IMR-90 (cell line): Measurements from ENCODE around the gene PRKRA. TPM values are rescaled to one million over a fixed set of nuclear protein-coding genes. Genes with fewer than 3 reads are reported as not detected.

ENCODE experiments used
- ATAC-seq: fragments of 200-7000 bp; cut with Tn5 transposase; 2 replicates; pipeline ENCODE4 v1.9.1; 2020; ENCODE audit warnings: low read depth, mild to moderate bottlenecking, moderate library complexity
- BruUV-seq: library from RNA; stranded (reverse); fragments of 400-500 nt; replicated peaks from 2 replicates; lab custom pipeline; 2021; lab: Mats Ljungman, UMichigan
- CTCF ChIA-PET: fragments of 300-600 bp; formaldehyde crosslinking; extraction: SDS; loops from one replicate; lab custom pipeline; 2021; ENCODE audit warnings: antibody characterized with exemption; lab: Yijun Ruan, JAX
- POLR2A ChIA-PET: fragments of 300-600 bp; sonication (Branson Sonifier 250); formaldehyde crosslinking; loops from one replicate; lab custom pipeline; 2022; ENCODE audit warnings: antibody characterized with exemption; ENCODE audit not compliant: unreplicated experiment; lab: Charles Lee
- DNase-seq: peaks from one replicate; pipeline ENCODE4 v3.0.0; 2013
- H2AFZ ChIP-seq: replicated peaks from 2 replicates; pipeline ENCODE3; 2013; ENCODE audit warnings: low read length, mild to moderate bottlenecking; ENCODE audit not compliant: poor library complexity
- H2AK5ac ChIP-seq: 2 replicates; pipeline ENCODE4 v1.6.1; 2013; ENCODE audit warnings: low read depth, low read length, inconsistent platforms
- H2AK9ac ChIP-seq: replicated peaks from 2 replicates; pipeline ENCODE3; 2013; ENCODE audit warnings: mild to moderate bottlenecking, low read depth, low read length, moderate library complexity; ENCODE audit not compliant: poor library complexity
- H2BK120ac ChIP-seq: 2 replicates; pipeline ENCODE4 v1.6.1; 2013; ENCODE audit warnings: low read depth, low read length, inconsistent platforms
- H2BK15ac ChIP-seq: 3 replicates; pipeline ENCODE4 v1.6.1; 2013; ENCODE audit warnings: low read depth, low read length, inconsistent platforms
- H2BK20ac ChIP-seq: 2 replicates; pipeline ENCODE4 v1.6.1; 2013; ENCODE audit warnings: low read depth, mild to moderate bottlenecking, inconsistent platforms, low read length, moderate library complexity
- H2BK5ac ChIP-seq: 2 replicates; pipeline ENCODE4 v1.6.1; 2013; ENCODE audit warnings: mild to moderate bottlenecking, low read depth, low read length, inconsistent platforms; ENCODE audit not compliant: poor library complexity, severe bottlenecking
- H3K14ac ChIP-seq: replicated peaks from 2 replicates; pipeline ENCODE4 v1.6.1; 2013; ENCODE audit warnings: low read depth, low read length, inconsistent platforms
- H3K18ac ChIP-seq: 2 replicates; pipeline ENCODE4 v1.6.1; 2013; ENCODE audit warnings: low read depth, low read length, control low read depth
- H3K23ac ChIP-seq: 2 replicates; pipeline ENCODE4 v1.6.1; 2013; ENCODE audit warnings: low read depth, low read length, inconsistent platforms
- H3K27ac ChIP-seq: 2 replicates; pipeline ENCODE4 v1.5.1; 2013; ENCODE audit warnings: mild to moderate bottlenecking, control low read depth, low read length; ENCODE audit not compliant: insufficient read depth
- H3K27me3 ChIP-seq: 2 replicates; pipeline ENCODE4 v1.6.1; 2013; ENCODE audit warnings: low read length; ENCODE audit not compliant: control insufficient read depth, insufficient read depth
- H3K36me3 ChIP-seq: 2 replicates; pipeline ENCODE4 v1.6.1; 2013; ENCODE audit warnings: low read length, mixed read lengths; ENCODE audit not compliant: control insufficient read depth, insufficient read depth
- H3K4ac ChIP-seq: 2 replicates; pipeline ENCODE4 v1.6.1; 2013; ENCODE audit warnings: low read depth, low read length, inconsistent platforms
- H3K4me1 ChIP-seq: 2 replicates; pipeline ENCODE4 v1.6.1; 2013; ENCODE audit warnings: low read length, mixed read lengths; ENCODE audit not compliant: control insufficient read depth, insufficient read depth
- H3K4me2 ChIP-seq: 2 replicates; pipeline ENCODE4 v1.6.1; 2013; ENCODE audit warnings: low read depth, mild to moderate bottlenecking, control low read depth, low read length, moderate library complexity
- H3K4me3 ChIP-seq: 2 replicates; pipeline ENCODE4 v1.5.1; 2013; ENCODE audit warnings: low read depth, mild to moderate bottlenecking, control low read depth, low read length, moderate library complexity; ENCODE audit not compliant: insufficient read depth
- H3K56ac ChIP-seq: 2 replicates; pipeline ENCODE4 v1.6.1; 2013; ENCODE audit warnings: low read length, inconsistent platforms; ENCODE audit not compliant: insufficient read depth; ENCODE audit errors: extremely low read depth
- H3K79me1 ChIP-seq, 2 experiments: 2 replicates each; pipeline ENCODE4 v1.6.1; 2013; ENCODE audit warnings: low read length in 2 of 2, inconsistent platforms in 1 of 2, low read depth in 1 of 2
- H3K9ac ChIP-seq: 2 replicates; pipeline ENCODE4 v1.6.1; 2013; ENCODE audit warnings: low read depth, low read length, control low read depth
- H3K9me1 ChIP-seq: 2 replicates; pipeline ENCODE4 v1.6.1; 2013; ENCODE audit warnings: low read length, inconsistent platforms; ENCODE audit not compliant: insufficient read depth
- H3K9me3 ChIP-seq: 2 replicates; pipeline ENCODE4 v1.6.1; 2013; ENCODE audit warnings: low read length; ENCODE audit not compliant: control insufficient read depth, insufficient read depth
- H4K20me1 ChIP-seq: 2 replicates; pipeline ENCODE4 v1.6.1; 2013; ENCODE audit warnings: low read length, inconsistent platforms; ENCODE audit not compliant: insufficient read depth
- H4K5ac ChIP-seq: 2 replicates; pipeline ENCODE4 v1.6.1; 2013; ENCODE audit warnings: mild to moderate bottlenecking, low read depth, low read length, control low read depth
- H4K8ac ChIP-seq, 2 experiments: 2 replicates each; pipeline ENCODE4 v1.6.1; 2013; ENCODE audit warnings: low read depth in 2 of 2, low read length in 2 of 2, control low read depth in 1 of 2, inconsistent platforms in 1 of 2
- H4K91ac ChIP-seq: 2 replicates; pipeline ENCODE4 v1.6.1; 2013; ENCODE audit warnings: low read depth, low read length, inconsistent platforms; ENCODE audit not compliant: insufficient read depth
- BHLHE40 ChIP-seq: fragments of 150-350 bp; IDR thresholded peaks from 2 replicates; pipeline ENCODE4 v1.6.1; 2016; ENCODE audit warnings: mild to moderate bottlenecking, low read depth, low read length
- CEBPB ChIP-seq: IDR thresholded peaks from 2 replicates; pipeline ENCODE4 v1.6.1; 2012; ENCODE audit warnings: low read depth, low read length, improper control_type of control experiment
- CHD1 ChIP-seq: IDR thresholded peaks from 2 replicates; pipeline ENCODE4 v1.6.1; 2012; ENCODE audit warnings: low read depth, low read length, improper control_type of control experiment
- FOS ChIP-seq: fragments of 150-350 bp; IDR thresholded peaks from 2 replicates; pipeline ENCODE4 v1.6.1; 2016; ENCODE audit warnings: low read depth, low read length
- MAFK ChIP-seq: IDR thresholded peaks from 2 replicates; pipeline ENCODE4 v1.6.1; 2012; ENCODE audit warnings: low read depth, low read length, improper control_type of control experiment
- MAZ ChIP-seq: IDR thresholded peaks from 2 replicates; pipeline ENCODE4 v1.6.1; 2012; ENCODE audit warnings: low read depth, mild to moderate bottlenecking, low read length, improper control_type of control experiment, moderate library complexity, borderline replicate concordance
- MXI1 ChIP-seq: IDR thresholded peaks from 2 replicates; pipeline ENCODE4 v1.6.1; 2012; ENCODE audit warnings: low read depth, mild to moderate bottlenecking, low read length, moderate library complexity, borderline replicate concordance
- NFE2L2 ChIP-seq: fragments of 150-350 bp; IDR thresholded peaks from 2 replicates; pipeline ENCODE4 v1.6.1; 2016; ENCODE audit warnings: low read depth, mild to moderate bottlenecking, low read length
- POLR2A ChIP-seq: IDR thresholded peaks from 2 replicates; pipeline ENCODE4 v1.6.1; 2012; ENCODE audit warnings: mild to moderate bottlenecking, low read depth, low read length
- RAD21 ChIP-seq: IDR thresholded peaks from 2 replicates; pipeline ENCODE4 v1.6.1; 2012; ENCODE audit warnings: low read length, improper control_type of control experiment
- RCOR1 ChIP-seq: IDR thresholded peaks from 2 replicates; pipeline ENCODE4 v1.6.1; 2012; ENCODE audit warnings: mild to moderate bottlenecking, low read length, improper control_type of control experiment; ENCODE audit not compliant: insufficient replicate concordance
- RFX5 ChIP-seq: IDR thresholded peaks from 2 replicates; pipeline ENCODE4 v1.8.0; 2012; ENCODE audit warnings: low read depth, mild to moderate bottlenecking, low read length, moderate library complexity
- SMC3 ChIP-seq: fragments of 150-350 bp; IDR thresholded peaks from 2 replicates; pipeline ENCODE4 v1.6.1; 2016; ENCODE audit warnings: low read depth, mild to moderate bottlenecking, antibody characterized with exemption, low read length, moderate library complexity
- WGBS, 2 experiments: methylation state at CpG; one replicate each; pipeline versions ENCODE4 v1.1.5 to v1.1.7; 2013; ENCODE audit warnings: missing lambda C conversion rate in 2 of 2; ENCODE audit not compliant: insufficient read length in 1 of 2; ENCODE audit errors: extremely low coverage in 2 of 2; 5-methylcytosine and 5-hydroxymethylcytosine counted together
- dilution Hi-C: fragments of 300-500 bp; cut with HindIII; formaldehyde crosslinking; loops from one replicate; pipeline ENCODE4 v1.14.3; 2018; ENCODE audit warnings: low sequenced_read_pairs; ENCODE audit not compliant: unreplicated experiment
- in situ Hi-C: fragments of 300-500 bp; cut with MboI; formaldehyde crosslinking; loops from 3 replicates; pipeline ENCODE4 v1.14.3; 2019; ENCODE audit warnings: low sequenced_read_pairs, inconsistent platforms, mixed read lengths
- intact Hi-C: fragments of 100-400 bp; cut with micrococcal nuclease; formaldehyde crosslinking; loops from 2 replicates; pipeline ENCODE4 v1.10.0; 2022
- polyA plus RNA-seq, 3 experiments: library from polyadenylated mRNA; depleted of rRNA; stranded (reverse); fragments of >200 nt; gene quantifications; 2 replicates each; pipeline ENCODE4 v1.2.3, GENCODE V29; 2012; ENCODE audit warnings: low replicate concordance in 1 of 3
- total RNA-seq: library from RNA; depleted of rRNA; stranded (reverse); fragments of >200 nt; gene quantifications from 2 replicates; pipeline ENCODE4 v1.2.3, GENCODE V29; 2012
- TF ChIP-seq, protein P1 (sequence below): conservative IDR thresholded peaks from 2 replicates; pipeline ENCODE4 v1.5.1; 2012; ENCODE audit warnings: mild to moderate bottlenecking, low read depth, low read length, improper control_type of control experiment
- TF ChIP-seq, protein P2 (sequence below): fragments of 150-350 bp; IDR thresholded peaks from 2 replicates; pipeline ENCODE4 v1.6.1; 2017; ENCODE audit warnings: mild to moderate bottlenecking, antibody characterized with exemption, low read length, low read depth
- TF ChIP-seq, protein P3 (sequence below): fragments of 150-350 bp; IDR thresholded peaks from 2 replicates; pipeline ENCODE4 v1.6.1; 2016; ENCODE audit warnings: low read depth, mild to moderate bottlenecking, low read length, moderate library complexity, borderline replicate concordance

The PRKRA gene
- total and polyA plus RNA-seq, 2 of the 4 experiments (the other 2 are of a cell fraction), result 39.5 to 53.6 TPM

DNA sequence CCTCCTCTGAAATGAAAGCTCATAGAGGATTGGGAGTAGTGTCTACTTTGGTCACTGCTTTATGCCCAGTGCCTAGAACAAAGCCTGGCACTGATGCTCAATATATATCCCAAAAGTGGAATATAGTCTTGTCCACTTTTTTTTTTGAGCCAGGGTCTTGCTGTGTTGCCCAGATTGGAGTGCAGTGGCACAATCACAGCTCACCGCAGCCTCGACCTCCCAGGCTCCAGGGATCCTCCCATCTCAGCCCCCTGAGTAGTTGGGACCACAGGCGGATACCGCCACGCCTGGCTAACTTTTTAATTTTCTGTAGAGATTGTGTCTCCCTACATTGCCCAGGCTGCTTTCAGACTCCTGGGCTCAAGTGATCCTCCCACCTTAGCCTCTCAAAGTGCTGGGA, 23.6 kb upstream of the PRKRA start:
- ChIA-PET CTCF (no interaction called here), POLR2A (no interaction called here)
- Histone ChIP-seq H3K56ac (no peak overlapping the region), H4K8ac (no peak overlapping the region), H3K23ac (no peak overlapping the region), H2AK9ac (no peak overlapping the region), H4K20me1 (no peaks in the 10 kb centered on the region), H2AFZ (no peak overlapping the region), H2BK20ac (no peak overlapping the region), H3K9me1 (no peaks in the 10 kb centered on the region; the same call in 1 of the 2 replicates), H3K4me2 (no peak overlapping the region), H3K27me3 (no peaks in the 10 kb centered on the region), H3K79me1 (peaks cover 20 to 21% of the 10 kb centered on the region in 2 experiments), H3K4me1 (peaks cover 5% of the 10 kb centered on the region), H4K5ac (no peak overlapping the region), H3K14ac (no peak overlapping the region), H2BK5ac (no peak overlapping the region), H2AK5ac (no peak overlapping the region), H4K91ac (no peak overlapping the region), H3K27ac (no peak overlapping the region), H3K18ac (no peak overlapping the region), H3K9ac (no peak overlapping the region), H3K4ac (no peak overlapping the region), H2BK120ac (no peak overlapping the region), H3K4me3 (no peak overlapping the region), H3K9me3 (no peaks in the 10 kb centered on the region), H3K36me3 (no peaks in the 10 kb centered on the region), H2BK15ac (no peak overlapping the region)
- in situ Hi-C loops, result no loop called here
- TF ChIP-seq NFE2L2 (no peak), BHLHE40 (no peak), POLR2A (no peak), FOS (no peak), MXI1 (no peak), RCOR1 (no peak), MAZ (no peak), SMC3 (no peak), RAD21 (no peak), MAFK (no peak), CEBPB (no peak), CHD1 (no peak), RFX5 (no peak)
- TF ChIP-seq, protein P1, sequence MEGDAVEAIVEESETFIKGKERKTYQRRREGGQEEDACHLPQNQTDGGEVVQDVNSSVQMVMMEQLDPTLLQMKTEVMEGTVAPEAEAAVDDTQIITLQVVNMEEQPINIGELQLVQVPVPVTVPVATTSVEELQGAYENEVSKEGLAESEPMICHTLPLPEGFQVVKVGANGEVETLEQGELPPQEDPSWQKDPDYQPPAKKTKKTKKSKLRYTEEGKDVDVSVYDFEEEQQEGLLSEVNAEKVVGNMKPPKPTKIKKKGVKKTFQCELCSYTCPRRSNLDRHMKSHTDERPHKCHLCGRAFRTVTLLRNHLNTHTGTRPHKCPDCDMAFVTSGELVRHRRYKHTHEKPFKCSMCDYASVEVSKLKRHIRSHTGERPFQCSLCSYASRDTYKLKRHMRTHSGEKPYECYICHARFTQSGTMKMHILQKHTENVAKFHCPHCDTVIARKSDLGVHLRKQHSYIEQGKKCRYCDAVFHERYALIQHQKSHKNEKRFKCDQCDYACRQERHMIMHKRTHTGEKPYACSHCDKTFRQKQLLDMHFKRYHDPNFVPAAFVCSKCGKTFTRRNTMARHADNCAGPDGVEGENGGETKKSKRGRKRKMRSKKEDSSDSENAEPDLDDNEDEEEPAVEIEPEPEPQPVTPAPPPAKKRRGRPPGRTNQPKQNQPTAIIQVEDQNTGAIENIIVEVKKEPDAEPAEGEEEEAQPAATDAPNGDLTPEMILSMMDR, result no peak
- TF ChIP-seq, protein P2, sequence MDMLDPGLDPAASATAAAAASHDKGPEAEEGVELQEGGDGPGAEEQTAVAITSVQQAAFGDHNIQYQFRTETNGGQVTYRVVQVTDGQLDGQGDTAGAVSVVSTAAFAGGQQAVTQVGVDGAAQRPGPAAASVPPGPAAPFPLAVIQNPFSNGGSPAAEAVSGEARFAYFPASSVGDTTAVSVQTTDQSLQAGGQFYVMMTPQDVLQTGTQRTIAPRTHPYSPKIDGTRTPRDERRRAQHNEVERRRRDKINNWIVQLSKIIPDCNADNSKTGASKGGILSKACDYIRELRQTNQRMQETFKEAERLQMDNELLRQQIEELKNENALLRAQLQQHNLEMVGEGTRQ, result no peak
- TF ChIP-seq, protein P3, sequence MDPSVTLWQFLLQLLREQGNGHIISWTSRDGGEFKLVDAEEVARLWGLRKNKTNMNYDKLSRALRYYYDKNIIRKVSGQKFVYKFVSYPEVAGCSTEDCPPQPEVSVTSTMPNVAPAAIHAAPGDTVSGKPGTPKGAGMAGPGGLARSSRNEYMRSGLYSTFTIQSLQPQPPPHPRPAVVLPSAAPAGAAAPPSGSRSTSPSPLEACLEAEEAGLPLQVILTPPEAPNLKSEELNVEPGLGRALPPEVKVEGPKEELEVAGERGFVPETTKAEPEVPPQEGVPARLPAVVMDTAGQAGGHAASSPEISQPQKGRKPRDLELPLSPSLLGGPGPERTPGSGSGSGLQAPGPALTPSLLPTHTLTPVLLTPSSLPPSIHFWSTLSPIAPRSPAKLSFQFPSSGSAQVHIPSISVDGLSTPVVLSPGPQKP, result no peak
- dilution Hi-C loops, result no loop called here
- no CpG with 5 or more reads among the region's 5 CpGs for WGBS, 2 experiments
- no TSS peak for BruUV-seq
- ATAC-seq, result no peak
- no peak for DNase-seq
- intact Hi-C loops, result no loop called here
